GM06990 (cell line): Measurements from ENCODE around the gene FBN2.

Source experiments
- DNase-seq: peaks from one replicate; pipeline ENCODE4 v3.0.0-alpha.2; 2011; ENCODE audit not compliant: insufficient read length; ENCODE audit errors: extremely low read depth
- H3K27me3 ChIP-seq: replicated peaks from 2 replicates; pipeline ENCODE4 v1.6.0; 2011; ENCODE audit warnings: low read length; ENCODE audit not compliant: control insufficient read depth, insufficient read depth
- H3K36me3 ChIP-seq: 2 replicates; pipeline ENCODE4 v1.5.1; 2011; ENCODE audit warnings: low read length; ENCODE audit not compliant: control insufficient read depth, insufficient read depth
- H3K4me3 ChIP-seq: replicated peaks from 2 replicates; pipeline ENCODE4 v1.5.1; 2011; ENCODE audit warnings: low read depth, mild to moderate bottlenecking, control low read depth, low read length
- CTCF ChIP-seq: IDR thresholded peaks from 2 replicates; pipeline ENCODE4 v1.5.1; 2011; ENCODE audit warnings: low read length, control low read depth, mild to moderate bottlenecking, inconsistent platforms; ENCODE audit not compliant: insufficient read depth, poor library complexity, severe bottlenecking

FBN2 gene

GRCh38 chr5:128237546-128237945, 300.5 kb downstream of the FBN2 start:
- no peak for TF ChIP-seq CTCF
- DNase-seq: no peak
- H3K4me3 ChIP-seq: no peak overlapping the region
- no peaks in the 10 kb centered on the region for H3K27me3 ChIP-seq
- H3K36me3 ChIP-seq: no peaks in the 10 kb centered on the region

GRCh38 chr5:128237000-128237399, 301.0 kb downstream of the FBN2 start:
- DNase-seq: no peak
- no peak overlapping the region for H3K4me3 ChIP-seq
- no peak for TF ChIP-seq CTCF
- no peaks in the 10 kb centered on the region for H3K27me3 ChIP-seq
- no peaks in the 10 kb centered on the region for H3K36me3 ChIP-seq

- Histone ChIP-seq H3K4me3 (no peak overlapping the region), H3K36me3 (no peaks in the 10 kb centered on the region), H3K27me3 (no peaks in the 10 kb centered on the region)
- no peak for DNase-seq
- TF ChIP-seq CTCF: no peak
Observed at GRCh38 chr5:128236334-128236733, 301.7 kb downstream of the FBN2 start.

- no peak for TF ChIP-seq CTCF
- no peaks in the 10 kb centered on the region for H3K27me3 ChIP-seq
- H3K4me3 ChIP-seq: no peak overlapping the region
- H3K36me3 ChIP-seq: no peaks in the 10 kb centered on the region
- DNase-seq: no peak
Observed at GRCh38 chr5:128234928-128235641, 303.0 kb downstream of the FBN2 start.

GRCh38 chr5:128228521-128228920, 309.5 kb downstream of the FBN2 start:
- no peak overlapping the region for H3K4me3 ChIP-seq
- H3K27me3 ChIP-seq: no peaks in the 10 kb centered on the region
- no peak for TF ChIP-seq CTCF
- DNase-seq: no peak
- no peaks in the 10 kb centered on the region for H3K36me3 ChIP-seq

- H3K27me3 ChIP-seq: no peaks in the 10 kb centered on the region
- no peaks in the 10 kb centered on the region for H3K36me3 ChIP-seq
- TF ChIP-seq CTCF: no peak
- no peak overlapping the region for H3K4me3 ChIP-seq
- no peak for DNase-seq
Observed at GRCh38 chr5:128228008-128228407, 310.0 kb downstream of the FBN2 start.
